ENCODE data around the gene ACACB. TPM values are rescaled to one million over a fixed set of nuclear protein-coding genes. Genes with fewer than 3 reads are reported as not detected.

Gene ACACB
- total RNA-seq, 2 experiments from 2014 or later: 11.9 to 14.8 TPM

GRCh38 chr12:109255377-109255776 lies 139.0 kb downstream of the ACACB start:
- H3K27me3 Mint-ChIP-seq (ENCODE audit: low read depth): no peaks in the 10 kb centered on the region
- H3K4me1 Mint-ChIP-seq (ENCODE audit: low read depth): peaks cover 2% of the 10 kb centered on the region
- peaks cover 16% of the 10 kb centered on the region for H3K36me3 Mint-ChIP-seq (ENCODE audit: low read depth)
- no peak for DNase-seq
- ChIA-PET POLR2A (no interaction called here), CTCF (interaction anchor here (0.7 kb wide), 1 partner anchor 161 kb away, joined by 3 read pairs; no protein-coding TSS in a partner anchor)
- H3K27ac Mint-ChIP-seq: no peak overlapping the region
- ATAC-seq: no peak
- H3K4me3 Mint-ChIP-seq: no peak overlapping the region
- H3K9me3 Mint-ChIP-seq (ENCODE audit: insufficient read depth): no peaks in the 10 kb centered on the region

DNA sequence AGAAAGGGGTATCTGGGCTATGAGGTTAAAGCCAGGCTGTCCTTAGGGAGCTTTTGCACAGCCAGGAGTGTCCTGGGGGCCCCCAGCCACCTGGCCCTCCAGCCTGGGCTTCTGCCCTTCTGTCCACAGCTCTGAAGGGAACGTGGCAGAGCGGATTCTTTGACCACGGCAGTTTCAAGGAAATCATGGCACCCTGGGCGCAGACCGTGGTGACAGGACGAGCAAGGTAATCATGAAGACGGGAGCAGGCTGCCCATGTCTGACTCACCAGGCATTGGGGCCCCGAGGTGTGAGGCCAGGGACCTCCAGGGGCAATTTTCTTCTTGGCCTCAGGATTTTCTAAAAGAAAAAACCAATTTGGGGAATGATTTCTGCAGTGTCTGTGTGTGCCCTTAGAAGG lies 139.6 kb downstream of the ACACB start:
- ATAC-seq (no peak), DNase-seq (no peak)
- Mint-ChIP-seq H3K4me3 (no peak overlapping the region), H3K9me3 (ENCODE audit: insufficient read depth) (no peaks in the 10 kb centered on the region), H3K27ac (no peak overlapping the region), H3K27me3 (ENCODE audit: low read depth) (no peaks in the 10 kb centered on the region), H3K4me1 (ENCODE audit: low read depth) (no peaks in the 10 kb centered on the region), H3K36me3 (ENCODE audit: low read depth) (peaks cover 16% of the 10 kb centered on the region)
- ChIA-PET POLR2A (no interaction called here), CTCF (interaction anchor here (0.7 kb wide), 1 partner anchor 47 kb away, joined by 4 read pairs; no protein-coding TSS in a partner anchor)

GRCh38 chr12:109258201-109258600 lies 141.8 kb downstream of the ACACB start:
- ATAC-seq (no peak), DNase-seq (no peak)
- no peak overlapping the region for H3K27ac Mint-ChIP-seq
- peaks cover 9% of the 10 kb centered on the region for H3K36me3 Mint-ChIP-seq (ENCODE audit: low read depth)
- CTCF ChIA-PET: no interaction called here
- H3K9me3 Mint-ChIP-seq (ENCODE audit: insufficient read depth): no peaks in the 10 kb centered on the region
- no peak overlapping the region for H3K4me3 Mint-ChIP-seq
- POLR2A ChIA-PET: no interaction called here
- H3K27me3 Mint-ChIP-seq (ENCODE audit: low read depth): no peaks in the 10 kb centered on the region
- no peaks in the 10 kb centered on the region for H3K4me1 Mint-ChIP-seq (ENCODE audit: low read depth)

DNA sequence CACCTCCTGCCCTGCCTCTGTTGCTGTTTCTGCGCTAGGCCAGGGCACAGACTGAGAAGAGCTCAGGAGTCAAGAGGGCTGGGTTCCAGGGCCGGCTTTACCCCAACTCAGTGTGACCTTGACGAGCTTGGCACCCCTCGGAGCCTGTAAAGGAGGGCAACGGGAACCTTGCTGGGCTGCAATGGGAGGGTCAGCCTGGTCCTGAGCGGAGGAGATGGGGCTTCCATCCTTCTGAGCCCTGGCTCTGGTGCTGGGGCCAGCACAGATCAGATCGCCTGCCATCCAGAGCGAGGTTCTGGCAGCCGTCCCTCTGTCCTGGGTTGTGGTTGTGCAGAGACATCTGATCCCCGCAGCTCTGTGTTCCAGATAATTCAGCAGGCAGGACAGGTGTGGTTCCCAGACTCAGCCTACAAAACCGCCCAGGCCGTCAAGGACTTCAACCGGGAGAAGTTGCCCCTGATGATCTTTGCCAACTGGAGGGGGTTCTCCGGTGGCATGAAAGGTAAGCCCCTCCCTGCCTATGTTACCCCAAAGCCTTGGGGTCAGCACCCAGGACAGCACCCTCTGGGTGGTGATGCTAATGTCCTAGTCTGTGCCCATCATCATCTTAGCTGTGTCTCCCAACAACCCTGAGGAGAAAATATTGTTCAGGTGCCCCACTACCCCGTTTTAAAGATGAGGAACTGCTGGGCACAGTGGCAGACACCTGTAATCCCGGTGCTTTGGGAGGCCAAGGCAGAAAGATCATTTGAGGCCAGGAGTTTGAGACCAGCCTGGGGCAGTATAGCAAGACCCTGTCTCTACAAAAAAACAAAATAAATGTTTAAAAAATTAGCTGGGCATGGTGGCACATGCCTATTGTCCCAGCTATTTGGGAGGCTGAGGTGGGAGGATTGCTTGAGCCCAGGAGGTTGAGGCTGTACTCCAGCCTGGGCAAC lies 142.5 kb downstream of the ACACB start:
- Mint-ChIP-seq H3K36me3 (ENCODE audit: low read depth) (peaks cover 6% of the 10 kb centered on the region), H3K9me3 (ENCODE audit: insufficient read depth) (no peaks in the 10 kb centered on the region), H3K4me3 (no peak overlapping the region), H3K4me1 (ENCODE audit: low read depth) (no peaks in the 10 kb centered on the region), H3K27ac (no peak overlapping the region), H3K27me3 (ENCODE audit: low read depth) (no peaks in the 10 kb centered on the region)
- DNase-seq (no peak), ATAC-seq (no peak)
- ChIA-PET CTCF (no interaction called here), POLR2A (interaction anchor here (0.7 kb wide), 1 partner anchor 81 kb away, joined by 3 read pairs; no protein-coding TSS in a partner anchor)

DNA sequence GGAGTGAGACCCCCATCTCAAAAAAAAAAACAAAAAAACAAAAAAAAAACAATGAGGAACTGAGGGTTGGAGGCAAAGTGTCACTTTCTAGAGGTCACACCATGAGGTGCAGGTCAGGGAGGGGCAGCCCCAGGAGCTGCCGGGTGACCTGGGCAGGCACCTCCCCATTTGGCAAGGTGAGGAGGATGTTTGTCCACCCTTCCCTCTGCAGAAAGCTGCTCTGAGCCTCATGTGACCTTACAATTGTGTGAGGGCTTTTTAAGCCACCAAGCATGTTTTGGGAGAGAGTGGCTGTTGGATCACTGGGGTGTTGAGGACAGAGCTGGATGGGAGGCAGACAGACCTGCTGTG lies 143.1 kb downstream of the ACACB start:
- no peaks in the 10 kb centered on the region for H3K27me3 Mint-ChIP-seq (ENCODE audit: low read depth)
- no peak overlapping the region for H3K27ac Mint-ChIP-seq

GRCh38 chr12:109261087-109261486 lies 144.7 kb downstream of the ACACB start:
- Mint-ChIP-seq H3K27ac (no peak overlapping the region), H3K9me3 (ENCODE audit: insufficient read depth) (no peaks in the 10 kb centered on the region), H3K36me3 (ENCODE audit: low read depth) (peaks cover 3% of the 10 kb centered on the region), H3K4me3 (no peak overlapping the region), H3K4me1 (ENCODE audit: low read depth) (no peaks in the 10 kb centered on the region), H3K27me3 (ENCODE audit: low read depth) (no peaks in the 10 kb centered on the region)
- POLR2A ChIA-PET: no interaction called here
- no peak for DNase-seq
- CTCF ChIA-PET: no interaction called here
- no peak for ATAC-seq

More for the DNA sequence above, 143.1 kb downstream of the ACACB start:
- Mint-ChIP-seq H3K9me3 (ENCODE audit: insufficient read depth) (no peaks in the 10 kb centered on the region), H3K4me3 (no peak overlapping the region), H3K4me1 (ENCODE audit: low read depth) (no peaks in the 10 kb centered on the region), H3K36me3 (ENCODE audit: low read depth) (peaks cover 5% of the 10 kb centered on the region)
- ChIA-PET CTCF (no interaction called here), POLR2A (no interaction called here)
- ATAC-seq (no peak), DNase-seq (no peak)

GRCh38 chr12:109261939-109262338 lies 145.6 kb downstream of the ACACB start:
- Mint-ChIP-seq H3K27me3 (ENCODE audit: low read depth) (no peaks in the 10 kb centered on the region), H3K9me3 (ENCODE audit: insufficient read depth) (no peaks in the 10 kb centered on the region), H3K36me3 (ENCODE audit: low read depth) (peaks cover 3% of the 10 kb centered on the region), H3K4me1 (ENCODE audit: low read depth) (no peaks in the 10 kb centered on the region), H3K27ac (no peak overlapping the region), H3K4me3 (no peak overlapping the region)
- DNase-seq: no peak
- no peak for ATAC-seq
- ChIA-PET CTCF (interaction anchor here (0.5 kb wide), 1 partner anchor 18 kb away, joined by 3 read pairs; no protein-coding TSS in a partner anchor), POLR2A (no interaction called here)

DNA sequence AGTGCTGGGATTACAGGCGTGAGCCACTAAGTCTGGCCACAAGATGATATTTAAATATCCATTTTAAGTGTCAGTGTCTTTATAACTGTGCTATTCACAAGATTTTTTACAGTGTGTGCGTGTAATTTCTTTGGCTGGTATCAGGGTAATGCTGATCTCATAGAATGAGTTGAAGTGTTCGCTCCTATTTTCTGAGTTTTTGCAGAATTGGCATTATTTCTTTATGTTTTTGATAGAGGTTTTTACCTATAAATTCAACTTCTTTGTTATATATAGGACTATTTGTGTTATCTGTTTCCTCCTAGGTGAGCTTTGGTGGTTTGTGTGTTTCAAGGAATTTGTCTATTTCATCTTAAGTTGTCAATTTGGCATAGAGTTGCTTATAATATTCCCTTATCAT lies 147.1 kb downstream of the ACACB start:
- POLR2A ChIA-PET: no interaction called here
- H3K4me1 Mint-ChIP-seq (ENCODE audit: low read depth): no peaks in the 10 kb centered on the region
- ATAC-seq (no peak), DNase-seq (no peak)
- CTCF ChIA-PET: interaction anchor here (0.6 to 2.7 kb wide), 8 partner anchors 38 to 356 kb away, joined by 3 to 9 read pairs (median 3); no protein-coding TSS in a partner anchor
- H3K27me3 Mint-ChIP-seq (ENCODE audit: low read depth): no peaks in the 10 kb centered on the region
- no peak overlapping the region for H3K4me3 Mint-ChIP-seq
- H3K36me3 Mint-ChIP-seq (ENCODE audit: low read depth): peaks cover 3% of the 10 kb centered on the region
- no peaks in the 10 kb centered on the region for H3K9me3 Mint-ChIP-seq (ENCODE audit: insufficient read depth)
- H3K27ac Mint-ChIP-seq: no peak overlapping the region

- Mint-ChIP-seq H3K27me3 (ENCODE audit: low read depth) (no peaks in the 10 kb centered on the region), H3K4me1 (ENCODE audit: low read depth) (no peaks in the 10 kb centered on the region), H3K36me3 (ENCODE audit: low read depth) (peaks cover 3% of the 10 kb centered on the region), H3K27ac (no peak overlapping the region), H3K9me3 (ENCODE audit: insufficient read depth) (no peaks in the 10 kb centered on the region), H3K4me3 (no peak overlapping the region)
- CTCF ChIA-PET: interaction anchor here (0.6 to 2.7 kb wide), 7 partner anchors 37 to 357 kb away, joined by 3 to 9 read pairs (median 3); no protein-coding TSS in a partner anchor
- peak; percentile 61 for DNase-seq
- ATAC-seq: peak; percentile 44
- POLR2A ChIA-PET: no interaction called here
Observed at GRCh38 chr12:109264095-109264942, 147.9 kb downstream of the ACACB start.

GRCh38 chr12:109264943-109265650 lies 148.7 kb downstream of the ACACB start:
- no peaks in the 10 kb centered on the region for H3K4me1 Mint-ChIP-seq (ENCODE audit: low read depth)
- no peak overlapping the region for H3K27ac Mint-ChIP-seq
- no peaks in the 10 kb centered on the region for H3K27me3 Mint-ChIP-seq (ENCODE audit: low read depth)
- POLR2A ChIA-PET: no interaction called here
- H3K36me3 Mint-ChIP-seq (ENCODE audit: low read depth): peaks cover 3% of the 10 kb centered on the region
- CTCF ChIA-PET: interaction anchor here (1.9 to 2.7 kb wide), 2 partner anchors 120 to 128 kb away, joined by 8 to 9 read pairs; no protein-coding TSS in a partner anchor
- ATAC-seq: no peak
- H3K9me3 Mint-ChIP-seq (ENCODE audit: insufficient read depth): no peaks in the 10 kb centered on the region
- H3K4me3 Mint-ChIP-seq: no peak overlapping the region
- DNase-seq: no peak

DNA sequence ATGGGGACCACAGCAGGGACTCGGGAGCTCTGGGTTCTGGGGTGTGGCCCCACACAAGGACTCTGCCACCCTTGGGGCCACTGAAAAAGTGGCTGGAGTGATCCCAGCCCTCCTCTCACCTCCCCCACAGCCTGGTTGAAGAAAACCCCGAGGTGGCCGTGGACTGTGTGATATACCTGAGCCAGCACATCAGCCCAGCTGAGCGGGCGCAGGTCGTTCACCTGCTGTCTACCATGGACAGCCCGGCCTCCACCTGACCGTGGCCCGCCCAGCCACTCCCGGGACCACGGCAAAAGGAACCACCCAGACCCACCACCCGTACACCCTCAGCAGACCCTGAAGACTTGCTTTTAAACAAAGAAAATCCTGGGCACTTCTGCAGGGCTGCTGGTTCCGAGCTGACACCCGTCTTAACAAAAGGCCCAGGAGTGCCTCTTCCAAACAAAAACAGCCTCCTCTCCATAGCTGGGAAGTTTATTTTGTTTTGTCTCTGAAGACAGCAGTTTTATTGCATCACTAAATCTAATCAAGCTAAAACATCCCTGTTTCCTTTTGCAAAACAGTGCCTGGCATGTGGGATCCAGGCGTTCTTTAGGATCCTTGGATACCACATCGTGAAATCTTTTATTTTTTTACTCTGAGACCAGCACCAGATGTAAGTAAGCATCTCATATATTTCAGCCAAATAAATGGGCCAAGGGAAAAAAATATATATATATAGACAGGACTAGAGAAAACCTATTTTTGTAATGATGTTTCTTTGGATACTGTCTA lies 149.9 kb downstream of the ACACB start:
- no peak overlapping the region for H3K27ac Mint-ChIP-seq
- peaks cover 3% of the 10 kb centered on the region for H3K36me3 Mint-ChIP-seq (ENCODE audit: low read depth)
- no peaks in the 10 kb centered on the region for H3K4me1 Mint-ChIP-seq (ENCODE audit: low read depth)
- H3K4me3 Mint-ChIP-seq: no peak overlapping the region
- H3K9me3 Mint-ChIP-seq (ENCODE audit: insufficient read depth): no peaks in the 10 kb centered on the region
- ChIA-PET CTCF (no interaction called here), POLR2A (no interaction called here)
- DNase-seq (no peak), ATAC-seq (no peak)
- H3K27me3 Mint-ChIP-seq (ENCODE audit: low read depth): no peaks in the 10 kb centered on the region

All from activated CD8-positive, alpha-beta T cell treated with anti-CD3 and anti-CD28 coated beads, Interleukin-2, amount 10 ng/mL, durations not matched to agents 7 days and 5 days (primary cell).